Neuronal stem cell (in vitro differentiated cells): ENCODE data around the gene TXN. TPM values are rescaled to one million over a fixed set of nuclear protein-coding genes. Genes with fewer than 3 reads are reported as not detected.

Source experiments
- DNase-seq: peaks from one replicate; pipeline ENCODE4 v3.0.0-alpha.2; 2013; ENCODE audit warnings: low spot score
- H2AFZ ChIP-seq: one replicate; pipeline ENCODE4 v1.6.1; 2013; ENCODE audit warnings: mild to moderate bottlenecking, low read length, inconsistent platforms
- H2AK5ac ChIP-seq: 2 replicates; pipeline ENCODE4 v1.6.1; 2013; ENCODE audit warnings: low read depth, mild to moderate bottlenecking, inconsistent platforms, low read length, moderate library complexity, mixed read lengths
- H2BK120ac ChIP-seq: 2 replicates; pipeline ENCODE4 v1.6.1; 2013; ENCODE audit warnings: low read depth, mild to moderate bottlenecking, inconsistent platforms, low read length, moderate library complexity, mixed read lengths
- H2BK12ac ChIP-seq: one replicate; pipeline ENCODE4 v1.6.1; 2013; ENCODE audit warnings: low read length, inconsistent platforms
- H2BK15ac ChIP-seq: 2 replicates; pipeline ENCODE4 v1.6.1; 2013; ENCODE audit warnings: mild to moderate bottlenecking, low read length, inconsistent platforms, mixed read lengths
- H2BK5ac ChIP-seq: one replicate; pipeline ENCODE4 v1.6.1; 2013; ENCODE audit warnings: inconsistent platforms, mild to moderate bottlenecking, low read length, moderate library complexity
- H3K14ac ChIP-seq: one replicate; pipeline ENCODE4 v1.6.1; 2013; ENCODE audit warnings: low read length, inconsistent platforms
- H3K18ac ChIP-seq: 2 replicates; pipeline ENCODE4 v1.6.1; 2013; ENCODE audit warnings: low read length, inconsistent platforms
- H3K23ac ChIP-seq: 2 replicates; pipeline ENCODE4 v1.6.1; 2013; ENCODE audit warnings: low read depth, mild to moderate bottlenecking, mixed read lengths, low read length, inconsistent platforms; ENCODE audit not compliant: poor library complexity
- H3K27ac ChIP-seq: replicated peaks from 3 replicates; pipeline ENCODE4 v1.5.1; 2013; ENCODE audit warnings: low read length, inconsistent platforms
- H3K27me3 ChIP-seq, 3 experiments: 2 replicates each; pipeline ENCODE4 v1.6.1; 2013; ENCODE audit warnings: low read length in 3 of 3, mild to moderate bottlenecking in 2 of 3, inconsistent platforms in 1 of 3, low read depth in 1 of 3, mixed read lengths in 1 of 3, moderate library complexity in 1 of 3; ENCODE audit not compliant: control insufficient read depth in 3 of 3, insufficient read depth in 3 of 3
- H3K36me3 ChIP-seq, 2 donors: replicated peaks in 1 of 2; 2 replicates each; pipeline ENCODE4 v1.6.1; 2013; ENCODE audit warnings: low read length in 2 of 2; ENCODE audit not compliant: control insufficient read depth in 2 of 2, insufficient read depth in 2 of 2
- H3K4ac ChIP-seq: 2 replicates; pipeline ENCODE4 v1.6.1; 2013; ENCODE audit warnings: inconsistent platforms, mild to moderate bottlenecking, low read length, moderate library complexity
- H3K4me1 ChIP-seq, 2 donors: 1 replicate in 1 of 2; 2 replicates in 1 of 2; pipeline ENCODE4 v1.6.1; 2013; ENCODE audit warnings: low read length in 2 of 2, low read depth in 1 of 2; ENCODE audit not compliant: control insufficient read depth in 2 of 2, insufficient read depth in 1 of 2
- H3K4me2 ChIP-seq: one replicate; pipeline ENCODE4 v1.6.1; 2013; ENCODE audit warnings: mild to moderate bottlenecking, low read length, inconsistent platforms; ENCODE audit not compliant: insufficient read depth, poor library complexity, severe bottlenecking
- H3K4me3 ChIP-seq, 2 donors: 2 replicates each; pipeline ENCODE4 v1.5.1; 2013; ENCODE audit warnings: low read length in 2 of 2, mild to moderate bottlenecking in 2 of 2, inconsistent platforms in 1 of 2, moderate library complexity in 1 of 2
- H3K79me1 ChIP-seq: one replicate; pipeline ENCODE4 v1.6.1; 2013; ENCODE audit warnings: low read depth, mild to moderate bottlenecking, inconsistent platforms, low read length, moderate library complexity
- H3K9ac ChIP-seq: one replicate; pipeline ENCODE4 v1.6.1; 2013; ENCODE audit warnings: mild to moderate bottlenecking, low read depth, low read length, inconsistent platforms; ENCODE audit not compliant: poor library complexity
- H3K9me3 ChIP-seq, 2 donors: replicated peaks in 1 of 2; 2 replicates each; pipeline versions ENCODE3 to v1.6.1; 2013; ENCODE audit warnings: low read length in 2 of 2, mild to moderate bottlenecking in 2 of 2, inconsistent platforms in 1 of 2, low read depth in 1 of 2, mixed read lengths in 1 of 2, moderate library complexity in 1 of 2; ENCODE audit not compliant: control insufficient read depth in 2 of 2, insufficient read depth in 1 of 2
- H4K8ac ChIP-seq: one replicate; pipeline ENCODE4 v1.6.1; 2013; ENCODE audit warnings: low read depth, mild to moderate bottlenecking, inconsistent platforms, low read length, moderate library complexity
- H4K91ac ChIP-seq: one replicate; pipeline ENCODE4 v1.6.1; 2013; ENCODE audit warnings: low read length, low read depth, mild to moderate bottlenecking, inconsistent platforms; ENCODE audit not compliant: poor library complexity
- whole genome bisulfite sequencing, 2 donors: extraction: QIAGEN DNeasy Blood & Tissue Kit; methylation state at CpG; one replicate each; pipeline ENCODE4 v1.1.7; 2013; ENCODE audit warnings: missing lambda C conversion rate in 2 of 2, mixed read lengths in 1 of 2; ENCODE audit not compliant: insufficient read length in 2 of 2, insufficient replicate concordance in 1 of 2; ENCODE audit errors: extremely low coverage in 2 of 2; 5-methylcytosine and 5-hydroxymethylcytosine counted together
- polyA plus RNA-seq, 2 experiments: library from polyadenylated mRNA; stranded (reverse); fragments of 200-250 nt; gene quantifications; one replicate each; pipeline ENCODE4 v1.2.3, GENCODE V29; 2013

The TXN gene
- 319 TPM for polyA plus RNA-seq (2013, experiment 1 of 2)
- 332 TPM for polyA plus RNA-seq (2013, experiment 2 of 2)

DNA sequence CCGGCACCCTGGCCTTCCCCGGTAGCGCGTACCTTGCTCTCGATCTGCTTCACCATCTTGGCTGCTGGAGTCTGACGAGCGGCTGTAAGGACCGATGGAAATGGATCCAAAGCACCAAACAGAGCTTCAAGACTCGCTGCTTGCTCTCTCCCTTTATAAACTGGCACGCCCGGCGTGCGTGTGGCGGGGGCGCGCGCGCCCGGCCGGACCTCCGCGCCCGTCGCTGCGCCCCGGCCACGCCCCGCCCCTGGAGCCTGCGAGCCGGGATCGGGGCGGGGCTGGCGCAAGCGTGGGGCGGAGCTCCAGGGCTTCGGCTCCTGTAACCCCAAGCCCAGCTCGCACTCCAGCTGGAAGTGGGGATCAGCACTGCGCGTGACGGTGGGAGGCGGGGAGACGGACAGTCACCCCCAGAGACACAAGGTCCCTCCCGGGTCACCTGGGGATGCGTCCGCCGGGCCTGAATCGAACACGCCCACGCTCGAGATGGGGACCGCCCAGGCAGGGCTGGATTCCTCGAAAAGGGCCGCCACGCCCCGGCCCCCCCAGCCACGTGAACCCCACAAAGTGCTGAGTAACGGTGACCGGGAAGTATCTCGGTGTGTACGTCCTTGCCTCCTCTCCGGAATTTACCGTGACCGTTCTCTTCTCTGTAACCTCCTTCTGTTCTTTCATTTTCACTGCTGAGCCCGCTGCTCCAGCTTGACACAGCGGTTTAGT is at the start of gene TXN:
Gene TXN, minus strand, starts transcription at position 128 of the 717 bp plus-strand sequence. Its CDS starts 72 bp downstream, at position 56.
- Histone ChIP-seq H3K4ac (peak within 1 kb of the TSS; percentile 6), H3K14ac (peak within 1 kb of the TSS; percentile 90), H3K79me1 (peaks cover 8% of the 10 kb centered on the region), H3K9me3 (no peaks in the 10 kb centered on the region), H2AFZ (peak within 1 kb of the TSS; percentile 100), H3K27ac (peak within 1 kb of the TSS; percentile 81), H3K36me3 (no peaks in the 10 kb centered on the region), H2BK120ac (peak within 1 kb of the TSS; percentile 88), H3K4me2 (peak within 1 kb of the TSS; percentile 87), H3K27me3 (no peaks in the 10 kb centered on the region), H3K4me1 (peaks cover 6 to 10% of the 10 kb centered on the region in 2 donors), H4K91ac (no peak within 1 kb of the TSS), H4K8ac (peak within 1 kb of the TSS; percentile 92), H2AK5ac (peak within 1 kb of the TSS; percentile 79), H2BK5ac (peak within 1 kb of the TSS; percentile 88), H3K9ac (peak within 1 kb of the TSS; percentile 99), H3K23ac (peak within 1 kb of the TSS; percentile 70), H2BK12ac (no peak within 1 kb of the TSS), H3K4me3 (peak within 1 kb of the TSS; percentile 94 to 97), H3K18ac (peak within 1 kb of the TSS; percentile 97), H2BK15ac (no peak within 1 kb of the TSS)
- WGBS, 2 donors, result no CpG with 5 or more reads among the region's 65 CpGs
- DNase-seq, result peak; percentile 80

DNA sequence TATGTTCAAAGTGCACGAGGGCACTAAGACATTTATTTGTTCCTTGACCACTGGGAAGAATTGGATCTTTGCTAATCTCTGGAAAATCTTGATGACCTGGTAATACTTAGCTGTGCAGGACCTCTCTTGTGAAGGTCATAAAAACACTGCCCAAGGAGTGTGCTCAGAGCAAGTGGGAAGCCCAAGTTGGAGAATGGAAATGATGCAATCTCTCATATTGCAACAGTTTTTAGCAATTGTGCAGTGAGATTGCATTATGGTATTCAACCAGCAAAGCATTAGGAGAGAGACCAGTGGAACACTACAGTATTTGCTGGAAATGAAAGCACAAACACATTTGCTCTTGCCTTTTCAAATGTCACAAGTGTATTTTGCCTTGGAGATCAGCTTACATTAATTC is 46.8 kb upstream of the TXN start:
- Histone ChIP-seq H3K27me3 (peaks cover 0 to 4% (median 0%) of the 10 kb centered on the region in 3 experiments), H2BK120ac (no peak overlapping the region), H3K4me2 (no peak overlapping the region), H3K14ac (no peak overlapping the region), H2AK5ac (no peak overlapping the region), H2BK12ac (no peak overlapping the region), H2BK5ac (no peak overlapping the region), H3K4me1 (no peaks in the 10 kb centered on the region), H2BK15ac (no peak overlapping the region), H4K8ac (no peak overlapping the region), H3K9me3 (no peaks in the 10 kb centered on the region), H3K27ac (no peak overlapping the region), H3K4ac (no peak overlapping the region), H3K4me3 (no peak overlapping the region), H3K23ac (no peak overlapping the region), H3K18ac (no peak overlapping the region), H3K36me3 (no peaks in the 10 kb centered on the region), H3K9ac (no peak overlapping the region), H4K91ac (no peak overlapping the region), H2AFZ (no peak overlapping the region), H3K79me1 (no peaks in the 10 kb centered on the region)
- DNase-seq, result no peak
- no CpG with 5 or more reads among the region's 1 CpG for WGBS, 2 donors

DNA sequence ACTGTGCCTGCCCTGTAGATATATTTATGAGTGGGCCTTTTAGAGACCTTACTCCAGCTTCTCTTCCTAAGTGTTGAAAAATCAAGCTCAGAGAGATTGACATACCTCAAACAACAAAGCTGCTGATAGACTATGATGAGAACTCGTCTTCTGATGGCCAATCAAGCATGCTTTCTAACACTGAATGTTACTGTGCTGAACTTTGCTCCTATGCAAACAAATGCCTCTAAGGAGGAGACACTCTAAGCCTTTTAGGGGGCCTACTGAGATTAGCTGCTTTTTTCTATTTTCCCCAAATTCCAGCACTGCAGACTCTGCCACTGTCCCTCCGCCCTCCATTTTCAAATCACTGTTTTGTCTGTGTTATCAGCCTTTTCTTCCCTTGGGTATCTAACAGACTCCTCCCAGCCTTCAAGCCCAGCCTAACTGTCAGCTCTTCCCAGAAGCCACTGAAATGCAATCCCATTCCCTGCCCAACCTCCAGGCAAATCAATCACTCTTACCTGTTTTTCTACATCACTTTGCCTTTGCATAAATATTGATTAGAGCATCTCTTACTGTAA is 41.8 kb upstream of the TXN start:
- no peak for DNase-seq
- Histone ChIP-seq H3K79me1 (no peaks in the 10 kb centered on the region), H3K36me3 (no peaks in the 10 kb centered on the region), H3K14ac (no peak overlapping the region), H3K4me2 (no peak overlapping the region), H3K4ac (no peak overlapping the region), H3K27ac (no peak overlapping the region), H3K4me1 (no peaks in the 10 kb centered on the region), H4K8ac (no peak overlapping the region), H4K91ac (no peak overlapping the region), H2BK5ac (no peak overlapping the region), H3K27me3 (no peaks in the 10 kb centered on the region), H2BK12ac (no peak overlapping the region), H2AK5ac (no peak overlapping the region), H2AFZ (no peak overlapping the region), H3K9ac (no peak overlapping the region), H2BK120ac (no peak overlapping the region), H3K9me3 (no peaks in the 10 kb centered on the region), H2BK15ac (no peak overlapping the region), H3K4me3 (no peak overlapping the region), H3K23ac (no peak overlapping the region), H3K18ac (no peak overlapping the region)
- WGBS, 2 donors, result no CpG with 5 or more reads among the region's 2 CpGs

DNA sequence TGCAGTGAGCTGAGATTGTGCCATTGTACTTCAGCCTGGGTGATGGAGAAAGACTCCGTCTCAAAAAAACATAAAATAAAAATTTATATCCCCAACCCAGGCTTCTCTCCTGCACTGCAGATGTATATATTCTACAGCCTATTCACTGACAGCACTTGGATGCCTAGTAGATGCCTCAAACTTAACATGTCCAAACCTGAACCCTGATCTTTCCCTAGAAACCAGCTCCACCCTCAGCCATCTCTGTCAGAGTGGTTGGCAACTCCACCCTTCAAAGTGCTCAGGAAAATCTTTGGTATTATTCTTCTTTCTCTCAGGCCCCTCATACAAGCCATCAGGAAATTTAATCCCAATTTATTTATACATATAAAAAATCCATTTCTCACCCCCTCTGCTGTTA is 36.9 kb upstream of the TXN start:
- H4K8ac ChIP-seq, result no peak overlapping the region
- no peak overlapping the region for H2BK5ac ChIP-seq

More for the DNA sequence above, 36.9 kb upstream of the TXN start:
- Histone ChIP-seq H3K23ac (no peak overlapping the region), H2BK120ac (no peak overlapping the region), H3K27ac (no peak overlapping the region), H3K4me2 (no peak overlapping the region), H3K36me3 (no peaks in the 10 kb centered on the region), H3K79me1 (no peaks in the 10 kb centered on the region), H3K9ac (no peak overlapping the region), H3K4ac (no peak overlapping the region), H3K27me3 (peaks cover 0 to 5% (median 0%) of the 10 kb centered on the region in 3 experiments), H3K14ac (no peak overlapping the region), H3K18ac (no peak overlapping the region), H2BK15ac (no peak overlapping the region), H3K4me3 (no peak overlapping the region), H2BK12ac (no peak overlapping the region), H4K91ac (no peak overlapping the region), H2AK5ac (no peak overlapping the region), H3K9me3 (no peaks in the 10 kb centered on the region), H3K4me1 (no peaks in the 10 kb centered on the region), H2AFZ (no peak overlapping the region)
- no CpG with 5 or more reads among the region's 1 CpG for WGBS, 2 donors
- no peak for DNase-seq
